AG04450 (cell line): ENCODE results near the gene ACTRT2. TPM values are rescaled to one million over a fixed set of nuclear protein-coding genes. Genes with fewer than 3 reads are reported as not detected.

ENCODE experiments used
- CTCF ChIA-PET: fragments of 300-600, 350-600 bp; formaldehyde crosslinking; extraction: SDS; loops from one replicate; lab custom pipeline; 2022; ENCODE audit warnings: antibody characterized with exemption, inconsistent platforms; lab: Charles Lee
- POLR2A ChIA-PET: fragments of 350-600 bp; formaldehyde crosslinking; extraction: SDS; loops from one replicate; lab custom pipeline; 2021; ENCODE audit warnings: antibody characterized with exemption, inconsistent platforms; lab: Yijun Ruan, JAX
- DNase-seq: peaks from one replicate; pipeline ENCODE4 v3.0.0-alpha.2; 2011; ENCODE audit warnings: low read depth, low spot score
- H3K27ac ChIP-seq: one replicate; pipeline ENCODE4 v1.5.1; 2012; ENCODE audit warnings: low read depth, low read length, control low read depth
- H3K27me3 ChIP-seq: one replicate; pipeline ENCODE4 v1.6.0; 2012; ENCODE audit warnings: low read length; ENCODE audit not compliant: control insufficient read depth, insufficient read depth
- H3K4me3 ChIP-seq: 2 replicates; pipeline ENCODE4 v1.5.1; 2011; ENCODE audit warnings: mild to moderate bottlenecking, low read depth, low read length, control low read depth
- H3K9me3 ChIP-seq: 2 replicates; pipeline ENCODE4 v1.5.1; 2012; ENCODE audit warnings: low read length; ENCODE audit not compliant: control insufficient read depth, insufficient read depth
- CTCF ChIP-seq: IDR thresholded peaks from 2 replicates; pipeline ENCODE4 v1.5.1; 2011; ENCODE audit warnings: low read depth, low read length, control low read depth, inconsistent platforms
- polyA plus RNA-seq: library from polyadenylated mRNA; depleted of rRNA; stranded (reverse); fragments of >200 nt; gene quantifications from 2 replicates; pipeline ENCODE4 v1.2.3, GENCODE V29; 2011

Gene ACTRT2
- polyA plus RNA-seq, 1 experiment: not detected

GRCh38 chr1:2986549-2987305, 34.5 kb upstream of the ACTRT2 start:
- H3K27ac ChIP-seq: no peak overlapping the region
- CTCF ChIA-PET: no interaction called here
- no peak for TF ChIP-seq CTCF
- POLR2A ChIA-PET: no interaction called here
- peaks cover 82% of the 10 kb centered on the region for H3K9me3 ChIP-seq
- no peak overlapping the region for H3K4me3 ChIP-seq
- DNase-seq: no peak
- no peaks in the 10 kb centered on the region for H3K27me3 ChIP-seq

DNA sequence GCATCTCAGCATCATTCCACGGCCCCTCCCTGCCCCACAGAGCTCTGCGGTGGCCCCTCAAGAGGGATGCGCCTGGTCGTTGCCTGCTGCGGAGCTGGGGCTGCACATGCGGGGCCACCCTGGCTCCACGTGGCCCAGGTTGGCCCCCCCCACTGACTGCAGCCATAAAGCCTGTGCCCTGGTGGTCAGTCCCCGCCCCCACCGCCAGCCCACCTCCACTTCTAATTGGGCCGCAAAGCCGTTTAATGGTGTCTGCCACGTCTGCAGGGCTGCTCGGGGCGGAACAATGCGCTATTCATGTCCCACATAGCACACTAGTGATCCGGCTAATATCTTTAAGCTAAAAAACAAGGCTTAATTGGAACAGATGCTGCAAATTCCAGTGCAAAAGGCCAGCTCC, 33.5 kb upstream of the ACTRT2 start:
- POLR2A ChIA-PET: no interaction called here
- no peak for DNase-seq
- TF ChIP-seq CTCF: no peak
- H3K9me3 ChIP-seq: peaks cover 79% of the 10 kb centered on the region
- H3K27ac ChIP-seq: no peak overlapping the region
- H3K4me3 ChIP-seq: no peak overlapping the region
- H3K27me3 ChIP-seq: no peaks in the 10 kb centered on the region
- CTCF ChIA-PET: no interaction called here

GRCh38 chr1:2988256-2988655, 33.0 kb upstream of the ACTRT2 start:
- no peak for TF ChIP-seq CTCF
- Histone ChIP-seq H3K27me3 (no peaks in the 10 kb centered on the region), H3K4me3 (no peak overlapping the region), H3K27ac (no peak overlapping the region), H3K9me3 (peaks cover 75% of the 10 kb centered on the region)
- no peak for DNase-seq
- CTCF ChIA-PET: no interaction called here
- POLR2A ChIA-PET: no interaction called here

GRCh38 chr1:2989185-2989584, 32.1 kb upstream of the ACTRT2 start:
- POLR2A ChIA-PET: no interaction called here
- TF ChIP-seq CTCF: no peak

GRCh38 chr1:2989976-2990375, 31.3 kb upstream of the ACTRT2 start:
- CTCF ChIA-PET: no interaction called here
- peaks cover 66% of the 10 kb centered on the region for H3K9me3 ChIP-seq
- H3K27ac ChIP-seq: no peak overlapping the region
- H3K4me3 ChIP-seq: no peak overlapping the region
- POLR2A ChIA-PET: no interaction called here
- DNase-seq: no peak
- TF ChIP-seq CTCF: no peak
- no peaks in the 10 kb centered on the region for H3K27me3 ChIP-seq

More at GRCh38 chr1:2989185-2989584, 32.1 kb upstream of the ACTRT2 start:
- DNase-seq: no peak
- CTCF ChIA-PET: no interaction called here
- no peak overlapping the region for H3K27ac ChIP-seq
- H3K9me3 ChIP-seq: peaks cover 72% of the 10 kb centered on the region
- H3K4me3 ChIP-seq: no peak overlapping the region
- no peaks in the 10 kb centered on the region for H3K27me3 ChIP-seq
